Psoas muscle (tissue), 8 donors: Measurements from ENCODE around the gene DIDO1. TPM values are rescaled to one million over a fixed set of nuclear protein-coding genes. Genes with fewer than 3 reads are reported as not detected.
A peak's percentile ranks its signal among the peaks of the same experiment; 100 is the strongest.
"Not testable (repeated sequence)": the region's sequence is repeated elsewhere in the genome, so short reads cannot be mapped to it uniquely, and the experiment has no call there.

Source experiments
- ATAC-seq, 4 donors: fragments of 200-7000 bp; cut with Tn5 transposase; one replicate each; pipeline ENCODE4 v1.9.1; 2020; ENCODE audit warnings: moderate library complexity in 3 of 4, mild to moderate bottlenecking in 2 of 4
- DNase-seq, 2 donors: peaks; one replicate each; pipeline ENCODE4 v3.0.0-alpha.2; 2020
- H3K27ac ChIP-seq: fragments of 200-600 bp; one replicate; pipeline ENCODE4 v1.8.0; 2022
- H3K27me3 ChIP-seq, 3 donors: fragments of 200-600 bp in 1 of 3; one replicate each; pipeline versions ENCODE4 v1.6.1 to v1.8.0; 2013 to 2022; ENCODE audit warnings: low read length in 2 of 3, mild to moderate bottlenecking in 2 of 3, moderate library complexity in 1 of 3; ENCODE audit not compliant: insufficient read depth in 3 of 3
- H3K36me3 ChIP-seq, 2 donors: fragments of 200-600 bp in 1 of 2; one replicate each; pipeline versions ENCODE4 v1.6.1 to v1.8.0; 2013 to 2022; ENCODE audit warnings: low read depth in 1 of 2, mild to moderate bottlenecking in 1 of 2, moderate library complexity in 1 of 2; ENCODE audit not compliant: insufficient read depth in 1 of 2
- H3K4me1 ChIP-seq: fragments of 200-600 bp; one replicate; pipeline ENCODE4 v1.8.0; 2022
- H3K4me3 ChIP-seq: fragments of 200-600 bp; one replicate; pipeline ENCODE4 v1.8.0; 2022; ENCODE audit warnings: mild to moderate bottlenecking
- H3K9me3 ChIP-seq: fragments of 200-600 bp; one replicate; pipeline ENCODE4 v1.8.0; 2022
- CTCF ChIP-seq: fragments of 200-600 bp; IDR thresholded peaks from one replicate; pipeline ENCODE4 v1.8.0; 2022; ENCODE audit warnings: antibody characterized with exemption
- WGBS, 3 donors: extraction: QIAGEN DNeasy Blood & Tissue Kit; methylation state at CpG; one replicate each; pipeline versions ENCODE4 v1.1.6 to v1.1.7; 2013; 5-methylcytosine and 5-hydroxymethylcytosine counted together
- intact Hi-C, 2 donors: fragments of 100-400 bp; cut with DNase I; formaldehyde crosslinking; loops; one replicate each; pipeline versions ENCODE4 v1.11.0 to v1.14.2; 2022
- polyA plus RNA-seq, 3 donors: library from polyadenylated mRNA; stranded (reverse); fragments of 200-250 nt; gene quantifications; one replicate each; pipeline ENCODE4 v1.2.3, GENCODE V29; 2013
- total RNA-seq, 4 donors: library from RNA; stranded (reverse); fragmentation: NEBNext Ultra II Directional in 2 of 4; extraction: Animal tissue kit (Norgen Biotek cat#: 25700) in 2 of 4; gene quantifications; one replicate each; pipeline versions ENCODE4 v1.2.1 to v1.2.4, GENCODE V29; 2021 to 2023
- donor health status: healthy with polysubstance abuse.
- donor health status: DM: no; HTN: no; CAD: no; lungs with moderate emphysema.
- donor health status: Bipolar disorder and iron deficiency.
- donor health status: healthy.
- donor health status: DM: yes; HTN: yes; CAD: no.
- donor health status: DM: no; HTN: no; CAD: no.
- donor health status: DM: no; HTN: no; CAD: no.
- donor health status: DM: yes; HTN: yes; CAD: no.

Gene DIDO1
- total and polyA plus RNA-seq, 7 donors, result 10.0 to 32.4 (median 23.9) TPM

DNA sequence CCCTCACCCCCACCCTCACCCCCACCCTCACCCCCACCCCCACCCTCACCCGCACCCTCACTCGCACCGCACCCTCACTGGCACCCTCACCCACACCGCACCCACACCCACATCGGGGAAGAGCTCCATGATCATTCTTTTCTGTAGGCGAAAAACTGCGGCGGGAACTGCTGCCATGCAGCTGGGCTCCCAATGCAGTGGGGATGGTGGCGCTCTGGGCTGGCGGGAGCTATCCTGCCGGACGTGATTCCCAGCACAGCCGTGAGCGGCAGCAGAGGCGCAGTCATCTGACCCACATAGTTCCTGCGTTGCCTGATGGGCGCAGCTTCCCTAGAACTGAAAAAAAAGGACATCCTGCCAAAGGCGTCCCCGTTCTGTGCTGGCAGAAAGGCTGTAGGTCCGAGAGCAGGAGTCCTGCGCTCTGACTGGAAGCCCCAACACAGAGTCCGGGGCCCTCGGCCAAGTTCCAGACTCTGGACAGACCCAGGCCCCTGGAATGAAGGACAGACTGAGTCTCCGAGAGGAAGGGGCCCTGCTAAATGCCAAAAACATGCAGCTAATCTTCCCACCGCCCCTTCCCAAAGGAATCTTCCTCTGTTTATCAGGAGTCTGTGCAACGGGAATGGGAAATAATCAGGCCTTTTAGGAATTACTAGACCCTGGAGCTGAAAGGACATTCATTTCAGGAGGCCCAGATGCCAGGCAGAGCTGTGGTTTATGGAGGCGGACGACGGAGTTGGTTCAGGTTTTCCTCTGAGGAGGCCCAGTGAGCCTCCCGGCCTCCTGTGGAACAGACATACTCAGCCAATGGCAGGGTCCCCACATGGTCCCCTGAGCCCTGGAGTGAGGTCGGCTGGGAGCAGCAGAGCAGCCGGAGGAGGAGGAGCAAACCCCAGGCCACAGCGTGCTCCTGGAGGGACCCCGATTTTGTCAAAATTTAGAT lies 50.6 kb downstream of the DIDO1 start:
- peaks cover 16% of the 10 kb centered on the region for H3K4me1 ChIP-seq
- peak overlapping the region; percentile 22 for H3K4me3 ChIP-seq
- peaks cover 2 to 5% of the 10 kb centered on the region in 2 donors for H3K36me3 ChIP-seq
- no peak overlapping the region for H3K27ac ChIP-seq
- H3K27me3 ChIP-seq, result no peaks in the 10 kb centered on the region
- TF ChIP-seq CTCF, result peak; percentile 28
- ATAC-seq (peak; percentile 67 to 90 (median 86)), DNase-seq (peak; percentile 81 to 90)
- intact Hi-C loops, result no loop called here
- WGBS, 3 donors, result 27 to 36% (median 31%) methylated on average over 32 to 34 of the region's 34 CpGs
- no peaks in the 10 kb centered on the region for H3K9me3 ChIP-seq

- 77 to 80% (median 77%) methylated on average over 9 to 10 of the region's 14 CpGs for WGBS, 3 donors
- intact Hi-C loops, result loop anchor here in 1 of 2 donors (5.0 kb wide), 1 partner anchor 132 kb away; the partner anchor contains the start of gene BHLHE23
- Histone ChIP-seq H3K4me1 (peaks cover 16% of the 10 kb centered on the region), H3K36me3 (no peaks in the 10 kb centered on the region), H3K4me3 (no peak overlapping the region), H3K27me3 (no peaks in the 10 kb centered on the region), H3K27ac (no peak overlapping the region), H3K9me3 (no peaks in the 10 kb centered on the region)
- no peak for TF ChIP-seq CTCF
- DNase-seq, result peak in 1 of 2 donors; percentile 6
- ATAC-seq, result no peak
These were observed 51.4 kb downstream of the DIDO1 start for GRCh38 chr20:62874964-62875344.

- H3K27me3 ChIP-seq, H3K36me3 ChIP-seq: not testable (repeated sequence)
These were observed 52.6 kb downstream of the DIDO1 start for GRCh38 chr20:62873681-62874031.

DNA sequence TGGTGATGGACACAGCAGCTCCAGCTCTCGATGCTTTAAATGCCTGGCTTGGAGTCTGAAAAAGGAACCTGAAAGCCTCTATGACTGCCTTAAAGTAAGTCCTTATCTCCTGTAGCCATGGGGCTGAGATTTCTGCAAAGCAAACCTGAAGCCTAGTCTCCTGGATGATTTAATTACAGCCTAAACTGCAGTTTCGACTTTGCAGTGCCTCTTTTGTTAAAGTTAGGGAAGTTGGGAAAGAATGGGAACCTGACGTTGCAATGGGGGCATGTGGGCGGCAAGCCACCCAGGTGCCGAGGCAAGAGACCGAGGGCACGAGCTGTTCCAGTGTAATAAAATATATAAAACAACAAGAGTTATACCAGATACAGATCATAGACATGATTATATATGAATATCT lies 53.0 kb downstream of the DIDO1 start:
- Histone ChIP-seq H3K4me3 (no peak overlapping the region), H3K36me3 (no peaks in the 10 kb centered on the region), H3K4me1 (peaks cover 16% of the 10 kb centered on the region), H3K27ac (no peak overlapping the region), H3K27me3 (no peaks in the 10 kb centered on the region), H3K9me3 (no peaks in the 10 kb centered on the region)
- intact Hi-C loops, result loop anchor here (2.0 to 5.0 kb wide), 2 partner anchors 134 to 136 kb away; partner anchors contain the start of gene BHLHE23 (in 1 of the 2)
- WGBS, 3 donors, result 77 to 84% (median 79%) methylated on average over 7 of the region's 7 CpGs
- DNase-seq (peak in 1 of 2 donors; percentile 5), ATAC-seq (no peak)
- no peak for TF ChIP-seq CTCF

More at GRCh38 chr20:62873681-62874031, 52.6 kb downstream of the DIDO1 start:
- not testable (repeated sequence) for H3K4me3 ChIP-seq, H3K9me3 ChIP-seq, ATAC-seq, H3K27ac ChIP-seq
- peaks cover 16% of the 10 kb centered on the region for H3K4me1 ChIP-seq
- WGBS, 3 donors, result 3 to 6% (median 4%) methylated on average over 14 to 15 of the region's 15 CpGs
- peak; percentile 77 to 86 for DNase-seq
- intact Hi-C loops, result loop anchor here (2.0 to 5.0 kb wide), 2 partner anchors 134 to 135 kb away; partner anchors contain the start of gene BHLHE23 (in 1 of the 2)
- TF ChIP-seq CTCF, result peak; percentile 61
